Fibroblast of lung (primary cell): ENCODE data around the gene PRELP.

Experiments used
- CTCF ChIP-seq, 2 donors: IDR thresholded peaks in 1 of 2; conservative IDR thresholded peaks in 1 of 2; 1 replicate in 1 of 2; 2 replicates in 1 of 2; pipeline ENCODE4 v1.5.1; 2011 to 2012; ENCODE audit warnings: low read length in 2 of 2, control low read depth in 1 of 2, inconsistent platforms in 1 of 2, low read depth in 1 of 2, mild to moderate bottlenecking in 1 of 2
- EZH2 ChIP-seq: IDR thresholded peaks from 2 replicates; pipeline ENCODE4 v1.5.1; 2012; ENCODE audit warnings: low read length, control low read depth, mild to moderate bottlenecking; ENCODE audit errors: missing control alignments

- TF ChIP-seq CTCF (conservative IDR thresholded peaks at IDR 0.05 in 1 of 2, IDR thresholded peaks at IDR 0.05 in 1 of 2; ENCODE audit: low read depth in 1 of 2, low read length in 2 of 2) (no peak), EZH2 (no peak)
Measured at GRCh38 chr1:203478231-203478630, 2.6 kb downstream of the PRELP start.
